Stimulated activated CD8-positive, alpha-beta memory T cell treated with anti-CD3 and anti-CD28 coated beads, Interleukin-12 subunit alpha, Interleukin-12 subunit beta, amount 100 ng/mL, for 24 hours (primary cell): ENCODE results near the gene ARPC4.

Experiments
- DNase-seq: peaks from one replicate; pipeline ENCODE4 v3.0.0-alpha.2; 2020; ENCODE audit errors: extremely low read depth

ARPC4 gene

GRCh38 chr3:9793161-9793781, 389 bp downstream of the ARPC4 start:
- no peak for DNase-seq

- no peak for DNase-seq
Observed at GRCh38 chr3:9794400-9794799, 1.5 kb downstream of the ARPC4 start.

GRCh38 chr3:9795207-9795606, 2.3 kb downstream of the ARPC4 start:
- DNase-seq = no peak

- no peak for DNase-seq
Observed at GRCh38 chr3:9797196-9797945, 4.5 kb downstream of the ARPC4 start.

- no peak for DNase-seq
Observed at GRCh38 chr3:9800529-9800928, 7.6 kb downstream of the ARPC4 start.

- no peak for DNase-seq
Observed at GRCh38 chr3:9803494-9803893, 10.6 kb downstream of the ARPC4 start.

- no peak for DNase-seq
Observed at GRCh38 chr3:9804996-9805395, 12.1 kb downstream of the ARPC4 start.

- DNase-seq = no peak
Observed at GRCh38 chr3:9806137-9806536, 13.3 kb downstream of the ARPC4 start.

GRCh38 chr3:9806688-9807589, 14.1 kb downstream of the ARPC4 start:
- no peak for DNase-seq

GRCh38 chr3:9807981-9808344, 15.1 kb downstream of the ARPC4 start:
- DNase-seq = no peak

- no peak for DNase-seq
Observed at GRCh38 chr3:9808345-9809037, 15.6 kb downstream of the ARPC4 start.

GRCh38 chr3:9809239-9809614, 16.3 kb downstream of the ARPC4 start:
- DNase-seq = no peak

- DNase-seq = no peak
Observed at GRCh38 chr3:9809615-9810432, 16.9 kb downstream of the ARPC4 start, which contains the start of gene TTLL3. Gene TTLL3 (plus strand): TSS chr3:9810262. CDS start chr3:9810662, 400 bp downstream.

- DNase-seq = no peak
Observed at GRCh38 chr3:9810433-9810770, 17.5 kb downstream of the ARPC4 start.

- no peak for DNase-seq
Observed at GRCh38 chr3:9810846-9811245, 18.0 kb downstream of the ARPC4 start.

- DNase-seq = no peak
Observed at GRCh38 chr3:9812870-9813483, 20.1 kb downstream of the ARPC4 start.

GRCh38 chr3:9815986-9816385, 23.1 kb downstream of the ARPC4 start:
- DNase-seq = no peak

GRCh38 chr3:9817436-9817835, 24.6 kb downstream of the ARPC4 start:
- DNase-seq = no peak

- DNase-seq = no peak
Observed at GRCh38 chr3:9818666-9819335, 25.9 kb downstream of the ARPC4 start.

GRCh38 chr3:9820543-9820942, 27.7 kb downstream of the ARPC4 start:
- no peak for DNase-seq
